NT2/D1 (cell line): ENCODE measurements around the gene SCUBE2.
"Not testable (repeated sequence)": the region's sequence is repeated elsewhere in the genome, so short reads cannot be mapped to it uniquely, and the experiment has no call there.

ENCODE experiments used
- YY1 ChIP-seq: IDR thresholded peaks from 2 replicates; pipeline ENCODE4 v1.6.1; 2011; ENCODE audit not compliant: insufficient read length, insufficient read depth
- ZNF274 ChIP-seq: IDR thresholded peaks from 2 replicates; pipeline ENCODE4 v1.6.1; 2011; ENCODE audit warnings: mild to moderate bottlenecking, low read depth, low read length

DNA sequence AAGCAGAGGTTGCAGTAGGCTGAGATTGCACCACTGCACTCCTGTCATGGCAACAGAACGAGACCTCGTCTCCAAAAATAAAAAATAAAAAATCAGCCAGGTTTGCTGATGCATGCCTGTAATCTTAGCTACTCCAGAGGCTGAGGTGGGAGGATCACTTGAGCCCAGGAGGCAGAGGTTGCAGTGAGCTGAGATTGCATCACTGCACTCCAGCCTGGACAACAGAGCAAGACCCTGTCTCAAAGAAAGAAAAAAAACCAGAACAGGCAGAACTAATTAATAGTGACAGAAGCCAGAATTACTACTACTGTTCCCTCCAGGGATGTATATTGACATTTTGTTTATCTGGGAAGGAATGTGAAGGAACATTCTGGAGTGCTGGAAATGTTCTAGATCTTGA lies 7.1 kb upstream of the SCUBE2 start:
- TF ChIP-seq YY1, ZNF274: not testable (repeated sequence)
